GM10266 (cell line): ENCODE measurements around the gene LIN7C.

Experiments used
- DNase-seq: peaks from one replicate; pipeline ENCODE4 v3.0.0; 2012; ENCODE audit errors: extremely low spot score
- TF ChIP-seq, protein P1 (sequence below): IDR thresholded peaks from 2 replicates; pipeline ENCODE4 v1.5.1; 2012; ENCODE audit warnings: mild to moderate bottlenecking, low read depth; ENCODE audit not compliant: control insufficient read depth, insufficient read depth; ENCODE audit errors: missing control alignments

Gene LIN7C

DNA sequence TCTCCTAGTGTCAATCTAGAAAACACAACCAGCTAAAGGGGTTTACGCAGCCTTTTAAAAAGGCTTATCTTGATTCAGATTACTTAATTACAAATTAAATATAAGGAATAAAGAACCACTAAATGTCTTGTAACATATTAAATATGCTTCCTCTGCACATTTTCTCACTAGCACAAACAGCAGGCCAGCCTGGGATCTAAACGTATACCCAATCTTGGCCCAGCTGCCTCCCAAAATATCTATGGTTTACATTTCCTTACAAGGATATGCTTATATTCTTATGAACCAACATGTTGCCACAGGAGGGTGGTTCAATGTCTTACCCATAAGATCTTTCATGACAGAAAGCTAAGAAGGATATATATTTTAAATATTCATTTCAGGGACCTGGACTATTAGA is 41.7 kb downstream of the LIN7C start:
- TF ChIP-seq, protein P1, sequence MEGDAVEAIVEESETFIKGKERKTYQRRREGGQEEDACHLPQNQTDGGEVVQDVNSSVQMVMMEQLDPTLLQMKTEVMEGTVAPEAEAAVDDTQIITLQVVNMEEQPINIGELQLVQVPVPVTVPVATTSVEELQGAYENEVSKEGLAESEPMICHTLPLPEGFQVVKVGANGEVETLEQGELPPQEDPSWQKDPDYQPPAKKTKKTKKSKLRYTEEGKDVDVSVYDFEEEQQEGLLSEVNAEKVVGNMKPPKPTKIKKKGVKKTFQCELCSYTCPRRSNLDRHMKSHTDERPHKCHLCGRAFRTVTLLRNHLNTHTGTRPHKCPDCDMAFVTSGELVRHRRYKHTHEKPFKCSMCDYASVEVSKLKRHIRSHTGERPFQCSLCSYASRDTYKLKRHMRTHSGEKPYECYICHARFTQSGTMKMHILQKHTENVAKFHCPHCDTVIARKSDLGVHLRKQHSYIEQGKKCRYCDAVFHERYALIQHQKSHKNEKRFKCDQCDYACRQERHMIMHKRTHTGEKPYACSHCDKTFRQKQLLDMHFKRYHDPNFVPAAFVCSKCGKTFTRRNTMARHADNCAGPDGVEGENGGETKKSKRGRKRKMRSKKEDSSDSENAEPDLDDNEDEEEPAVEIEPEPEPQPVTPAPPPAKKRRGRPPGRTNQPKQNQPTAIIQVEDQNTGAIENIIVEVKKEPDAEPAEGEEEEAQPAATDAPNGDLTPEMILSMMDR: no peak
- DNase-seq: no peak

DNA sequence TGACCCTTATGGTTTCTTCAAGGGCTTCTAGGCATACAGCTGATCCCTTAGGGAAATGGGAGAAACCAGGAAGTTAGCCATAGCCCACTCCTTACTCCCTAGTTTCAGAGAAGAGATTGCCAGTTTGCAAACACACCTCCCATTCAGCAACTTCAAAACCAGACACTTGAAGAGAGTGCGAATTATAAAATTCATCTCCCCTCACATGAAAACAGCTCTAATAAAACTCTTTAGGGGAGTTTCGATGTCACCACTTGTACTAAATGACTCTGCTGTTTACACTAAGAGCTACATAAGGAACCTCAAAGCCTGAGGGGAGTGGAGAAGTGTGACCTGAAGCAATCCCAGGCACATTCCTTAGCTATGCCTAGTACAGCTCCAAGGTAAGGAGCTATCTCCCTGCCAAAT is 42.3 kb downstream of the LIN7C start:
- TF ChIP-seq, protein P1: no peak
- DNase-seq: no peak

DNA sequence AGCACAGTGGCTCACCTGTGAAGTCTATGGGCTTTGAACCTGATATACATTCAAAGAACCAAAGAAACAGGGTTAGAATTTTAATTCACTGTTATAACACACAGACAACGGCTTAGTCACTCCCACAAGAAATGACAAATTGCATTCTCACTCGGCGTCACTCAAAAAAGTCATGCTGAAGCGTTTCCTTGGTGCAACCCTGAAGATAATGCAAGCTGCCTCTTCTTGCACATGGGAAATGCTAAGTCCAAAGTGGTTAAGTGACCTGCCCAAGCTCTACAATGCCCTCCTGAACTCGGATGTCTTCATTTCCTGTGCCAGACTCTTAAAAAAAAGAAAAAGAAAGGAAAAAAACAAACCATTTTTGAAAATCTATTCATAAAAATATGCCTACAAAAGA is 44.0 kb downstream of the LIN7C start:
- TF ChIP-seq, protein P1: no peak
- DNase-seq: no peak

DNA sequence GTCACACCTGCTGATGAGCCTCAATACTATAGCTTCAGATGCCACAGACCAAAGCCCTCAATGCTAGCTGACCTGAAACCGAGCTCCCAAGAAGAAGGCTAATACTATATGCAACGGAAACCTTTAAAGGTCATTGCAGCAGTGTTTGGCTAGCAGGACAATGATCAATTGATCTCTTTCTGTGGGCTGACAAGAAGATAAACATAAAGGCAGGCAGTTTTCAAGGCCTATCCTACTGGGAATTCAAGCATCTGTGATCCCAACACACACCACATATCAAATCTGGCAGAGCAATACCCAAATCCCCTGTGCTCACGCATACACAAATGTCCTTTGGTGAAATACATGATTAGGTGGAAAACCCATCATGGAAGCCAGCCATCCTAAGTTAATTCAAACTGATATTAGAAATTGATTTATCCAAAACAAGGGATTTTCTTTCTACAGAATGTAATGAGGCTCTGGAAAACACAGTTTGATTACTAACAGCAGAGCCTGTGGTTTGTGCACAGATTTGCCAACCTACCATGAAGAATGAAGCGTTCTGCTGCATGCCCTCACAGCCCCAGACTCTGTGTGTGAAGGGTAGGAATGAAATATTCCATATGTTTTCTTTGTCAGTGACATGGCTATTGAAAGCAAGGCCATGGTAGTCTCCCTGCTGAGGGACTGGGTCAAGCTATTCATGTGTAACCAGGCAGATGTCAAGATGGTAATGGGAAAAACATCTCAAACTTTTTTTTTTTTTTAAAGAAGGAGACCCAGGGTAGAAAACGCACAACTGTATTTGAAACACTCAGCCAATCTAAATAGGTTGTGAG is 46.2 kb downstream of the LIN7C start:
- no peak for DNase-seq
- TF ChIP-seq, protein P1: no peak

DNA sequence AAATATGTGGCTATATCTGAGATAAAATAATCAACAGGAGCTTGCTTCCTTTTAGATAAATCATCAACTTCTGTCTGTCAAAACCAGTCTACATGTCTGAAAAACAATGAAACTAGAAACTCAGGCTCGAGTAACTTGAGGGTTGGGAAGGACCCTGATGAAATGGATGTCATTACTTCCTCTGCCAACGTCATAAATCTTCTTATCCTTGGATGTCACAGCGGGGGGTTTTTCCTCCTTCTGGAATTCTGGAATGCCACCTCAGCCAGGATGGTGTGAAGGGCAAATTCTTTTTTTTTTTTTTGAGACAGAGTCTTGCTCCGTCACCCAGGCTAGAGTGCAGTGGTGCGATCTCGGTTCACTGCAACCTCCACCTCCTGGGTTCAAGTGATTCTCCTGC is 47.4 kb downstream of the LIN7C start:
- no peak for DNase-seq

DNA sequence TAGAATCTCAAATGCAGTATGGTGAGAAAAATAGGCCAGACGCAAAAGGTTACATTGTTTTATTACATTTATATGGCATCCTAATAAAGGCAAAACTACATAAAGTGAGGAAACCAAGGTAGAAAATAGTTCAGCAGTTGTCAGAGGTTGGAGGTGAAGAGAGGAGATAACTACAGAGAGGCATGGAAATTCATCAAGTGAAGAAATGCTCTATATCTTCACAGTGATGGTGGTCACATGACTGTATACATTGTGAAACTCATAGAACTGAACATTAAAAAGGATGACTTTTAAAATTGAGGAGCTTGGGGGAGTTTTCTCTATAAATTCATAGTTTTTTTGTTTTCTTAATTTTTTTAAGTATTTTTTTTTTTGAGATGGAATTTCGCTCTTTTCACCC is 48.4 kb downstream of the LIN7C start:
- DNase-seq: no peak
- TF ChIP-seq, protein P1: no peak

More for the DNA sequence above, 47.4 kb downstream of the LIN7C start:
- TF ChIP-seq, protein P1: no peak

DNA sequence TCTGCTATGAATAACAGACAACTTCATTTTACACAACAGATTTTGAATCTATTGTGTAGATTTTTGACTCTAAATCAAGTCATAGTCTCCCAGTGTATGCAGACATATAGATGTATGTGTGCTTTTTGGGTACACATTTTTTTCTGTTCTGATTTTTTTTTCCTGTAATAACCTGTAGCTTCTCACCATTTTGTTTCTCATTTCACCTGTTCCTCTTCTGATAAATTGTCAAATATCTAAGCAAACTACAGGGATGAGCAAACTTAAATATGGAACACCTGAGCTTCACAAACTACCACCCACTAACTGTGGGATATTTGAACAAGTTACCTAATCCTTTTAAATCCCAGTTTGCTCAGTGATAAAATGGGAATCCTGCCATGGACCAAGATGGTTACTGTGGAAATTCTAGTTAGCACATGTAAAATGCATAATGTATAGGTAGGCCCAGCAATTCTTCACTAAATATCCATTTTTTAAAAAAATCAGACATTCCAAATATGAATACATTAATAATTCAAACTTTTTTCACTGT is 49.7 kb downstream of the LIN7C start:
- no peak for DNase-seq

More for the DNA sequence above, 49.7 kb downstream of the LIN7C start:
- TF ChIP-seq, protein P1: no peak
